Measurements from ENCODE around the gene CCR6.
"Not testable (repeated sequence)": the region's sequence is repeated elsewhere in the genome, so short reads cannot be mapped to it uniquely, and the experiment has no call there.

The CCR6 gene

DNA sequence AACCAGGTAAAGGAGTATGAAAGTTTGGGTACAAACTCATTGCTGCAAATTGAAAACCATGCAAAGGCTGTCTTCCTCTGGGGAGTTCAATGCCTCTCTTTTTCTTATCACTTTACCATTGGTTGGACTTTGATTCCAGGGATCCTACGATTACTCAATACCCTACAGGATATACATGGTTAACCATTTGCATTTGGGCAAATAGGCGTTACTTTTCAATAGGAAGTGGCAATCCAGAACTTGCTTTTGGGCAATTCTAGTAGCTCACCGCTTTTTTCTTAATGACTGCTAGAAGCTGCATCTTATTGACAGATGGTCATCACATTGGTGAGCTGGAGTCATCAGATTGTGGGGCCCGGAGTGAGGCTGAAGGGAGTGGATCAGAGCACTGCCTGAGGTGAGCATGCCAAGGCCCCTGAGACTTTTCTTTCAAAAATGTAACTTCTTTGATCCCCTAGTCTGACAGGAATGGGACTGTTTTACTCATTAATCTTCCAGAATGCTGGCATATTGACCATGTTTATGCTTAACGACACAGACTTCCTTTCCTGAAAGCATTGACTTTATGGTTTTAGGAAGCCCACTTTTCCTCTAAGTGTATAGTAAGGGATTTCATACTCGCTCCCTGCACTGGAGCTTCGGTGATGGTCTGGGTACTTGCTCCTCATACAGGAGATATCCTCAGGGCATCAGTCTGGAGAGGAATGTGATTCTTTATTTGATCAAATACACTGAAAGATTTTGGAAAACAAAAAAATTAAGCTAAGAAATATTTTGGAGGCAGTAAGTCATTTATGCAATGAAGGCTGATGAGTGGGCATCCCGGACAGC is at the start of gene CCR6:
TSS of gene CCR6 (plus strand) at position 270 of the 831 bp plus-strand sequence. CDS start 13,039 bp downstream, outside the sequence.
- no peak for DNase-seq

DNA sequence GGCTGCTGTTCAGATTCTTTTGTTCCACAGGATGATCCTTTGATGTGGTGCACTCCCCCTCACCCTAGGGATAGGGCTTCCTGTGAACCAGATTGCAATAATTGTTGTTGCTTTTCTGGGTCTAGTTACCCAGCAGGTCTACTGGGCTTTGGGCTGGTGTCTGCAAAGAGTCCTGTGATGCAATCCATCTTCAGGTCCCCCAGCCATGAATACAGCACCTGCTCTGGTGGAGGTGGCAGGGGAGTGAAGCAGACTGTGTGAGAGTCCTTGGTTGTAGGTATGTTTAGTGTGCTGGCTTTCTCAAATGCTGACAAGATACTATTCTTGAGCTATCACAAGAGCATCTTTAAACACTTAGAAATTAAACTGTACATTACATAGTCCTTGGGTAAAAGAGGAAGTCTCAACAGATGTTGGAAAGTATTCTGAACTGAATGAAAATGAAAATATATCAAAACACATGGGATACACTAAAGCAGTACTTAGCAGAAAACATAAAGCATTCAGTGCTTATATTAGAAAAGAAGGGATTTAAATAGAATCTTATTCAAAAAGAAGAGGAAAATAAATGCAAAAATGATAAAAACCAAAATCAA is 49.1 kb upstream of the CCR6 start:
- DNase-seq, result no peak

DNA sequence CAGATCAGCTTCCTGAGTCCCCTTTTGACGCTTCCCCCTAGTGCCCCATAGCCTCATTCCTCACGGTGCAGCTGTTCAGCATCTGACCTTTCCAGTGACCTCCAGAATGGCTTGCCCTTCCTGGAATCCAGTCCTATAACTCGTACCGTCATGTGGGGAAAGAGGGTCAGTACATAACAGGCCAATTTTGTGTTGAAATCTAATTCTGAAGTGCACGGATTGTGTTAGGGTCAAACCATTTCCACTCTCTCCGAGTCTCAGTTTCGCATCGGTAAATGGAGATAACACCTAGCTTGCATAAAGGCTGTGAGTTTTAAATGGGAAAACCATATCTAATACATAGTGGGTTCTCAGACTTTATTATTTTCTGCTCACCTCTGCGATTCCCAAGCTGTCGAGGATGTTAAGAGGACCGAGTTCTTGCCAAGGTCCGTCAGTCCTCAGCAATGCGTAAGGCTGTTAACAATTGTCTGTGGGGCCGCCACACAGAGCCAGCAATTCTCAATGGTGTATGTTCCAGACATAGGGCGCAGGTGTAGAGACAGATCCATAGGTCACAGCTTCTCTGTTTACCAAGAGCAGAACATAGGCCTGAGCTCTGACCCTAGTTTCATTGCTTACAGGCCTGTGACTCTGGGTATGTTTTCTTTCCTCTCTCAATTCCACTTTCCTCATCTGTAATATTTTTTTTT is 45.5 kb upstream of the CCR6 start:
- no peak for DNase-seq

DNA sequence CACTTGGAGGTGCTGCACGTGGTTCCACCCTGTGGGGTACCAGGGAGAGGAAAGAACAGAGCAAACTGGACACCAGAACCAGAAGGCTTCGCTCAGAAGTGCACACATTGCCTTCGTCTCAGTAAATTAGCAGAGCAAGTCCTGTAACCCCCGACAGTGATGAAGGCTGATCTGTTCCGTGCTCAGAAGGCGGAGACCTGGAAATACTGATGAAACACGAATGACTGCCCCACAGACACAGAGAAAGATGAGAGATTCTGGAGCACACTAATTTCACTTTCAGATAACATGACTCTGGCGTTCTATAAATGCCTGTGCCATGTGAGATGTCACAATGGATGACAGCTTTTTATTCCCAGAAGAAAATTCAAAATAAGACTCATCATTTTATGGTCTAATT is 44.2 kb upstream of the CCR6 start:
- DNase-seq, result no peak

DNA sequence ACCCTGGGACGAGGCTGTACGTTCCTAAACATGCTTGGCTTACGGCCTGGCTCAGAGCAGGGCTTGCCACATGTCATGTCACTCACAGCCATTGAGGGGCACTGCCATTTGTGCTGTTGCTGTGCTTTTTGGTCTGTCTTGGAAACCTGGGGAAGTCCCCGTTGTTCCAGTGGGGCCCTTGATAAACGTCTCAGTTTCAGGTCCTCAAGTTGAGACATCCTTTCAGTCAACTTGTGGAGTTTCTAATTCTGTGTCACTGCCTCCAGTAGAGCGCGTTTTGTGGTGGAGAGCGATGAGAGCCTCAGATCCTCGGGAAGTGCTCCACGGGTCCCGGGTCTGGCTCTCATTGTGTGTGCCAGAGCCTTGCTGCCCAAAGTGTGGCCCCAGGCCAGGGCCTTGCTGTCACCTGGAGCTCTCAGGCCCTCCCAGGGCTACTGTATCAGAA is 43.0 kb upstream of the CCR6 start:
- DNase-seq, result peak; percentile 72

DNA sequence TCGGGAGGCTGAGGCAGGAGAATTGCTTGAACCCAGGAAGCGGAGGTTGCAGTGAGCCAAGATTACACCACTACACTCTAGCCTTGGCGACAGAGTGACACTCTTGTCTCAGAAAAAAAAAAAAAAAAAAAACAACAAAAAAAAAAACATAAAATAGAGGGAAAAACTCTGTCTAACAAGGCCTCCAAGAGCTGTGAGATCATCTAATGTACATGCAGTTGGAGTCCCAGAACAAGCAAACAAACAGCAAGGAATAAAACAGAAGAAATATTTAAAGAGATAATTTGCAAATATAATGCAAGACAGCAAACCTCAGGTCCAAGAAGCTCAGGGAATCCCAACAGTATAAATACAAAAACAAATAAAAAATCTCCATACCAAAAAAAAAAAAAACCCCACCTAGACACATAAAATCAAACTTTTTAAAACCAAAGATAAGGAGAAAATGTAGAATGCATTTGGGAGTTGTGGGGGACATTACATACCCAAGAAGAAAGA is 35.0 kb upstream of the CCR6 start:
- no peak for DNase-seq

DNA sequence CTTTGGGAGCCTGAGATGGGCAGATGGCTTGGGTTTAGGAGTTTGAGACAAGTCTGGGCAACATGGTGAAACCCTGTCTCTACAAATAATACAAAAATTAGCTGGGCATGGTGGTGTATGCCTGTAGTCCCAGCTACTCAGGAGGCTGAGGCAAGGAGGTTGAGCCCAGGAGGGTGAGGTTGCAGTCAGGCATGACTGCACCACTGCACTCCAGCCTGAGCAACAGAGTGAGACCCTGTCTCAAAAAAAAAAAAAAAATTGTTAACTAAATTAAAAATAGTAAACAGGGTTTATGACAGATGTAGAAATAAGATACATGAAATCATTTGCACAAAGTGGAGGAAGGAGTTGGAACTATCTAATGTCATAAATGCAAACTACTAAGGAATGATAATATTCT is 34.2 kb upstream of the CCR6 start:
- not testable (repeated sequence) for DNase-seq

DNA sequence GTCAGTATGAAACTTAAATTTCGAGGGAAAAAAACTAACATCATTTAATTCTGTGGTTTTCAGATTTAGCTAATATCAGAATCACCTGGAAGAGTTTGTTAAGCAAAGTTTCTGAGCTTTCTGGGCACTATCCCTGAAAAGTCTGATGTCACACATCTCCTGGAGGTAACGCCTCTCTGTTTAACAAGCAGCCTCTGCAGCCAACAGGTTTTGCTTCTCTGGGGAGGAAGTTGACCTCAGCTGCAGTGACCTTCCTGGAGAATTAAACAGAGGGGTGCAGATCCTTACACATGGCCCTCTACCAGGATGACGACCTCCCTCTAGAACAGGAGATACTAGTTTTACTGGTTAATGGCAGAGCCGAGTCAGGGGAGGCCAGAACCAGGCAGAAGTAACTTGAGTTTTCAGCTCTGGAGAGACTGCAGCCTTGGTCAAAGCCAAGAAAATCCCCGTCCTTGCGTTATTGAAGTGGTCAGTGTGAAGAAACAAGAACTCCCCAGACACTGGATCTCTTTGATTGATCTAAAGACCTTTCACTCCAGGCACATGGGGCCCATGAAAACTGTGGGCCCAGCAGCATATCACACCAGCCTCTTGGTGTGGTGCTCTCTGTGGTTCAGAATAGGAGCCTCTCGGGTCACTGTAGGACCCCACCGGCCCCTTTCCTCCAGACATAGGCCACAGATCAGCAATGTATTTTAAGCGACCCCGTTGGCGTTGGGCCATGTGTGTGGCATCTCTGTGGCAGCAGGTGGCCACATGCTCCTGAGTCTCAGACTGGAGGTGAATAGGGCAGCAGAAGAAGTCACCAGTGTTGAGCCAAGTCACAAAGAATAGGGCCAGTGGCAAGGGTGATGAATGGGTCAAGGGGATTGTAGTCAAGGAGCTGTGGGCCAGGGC is 33.4 kb upstream of the CCR6 start:
- DNase-seq, result no peak

DNA sequence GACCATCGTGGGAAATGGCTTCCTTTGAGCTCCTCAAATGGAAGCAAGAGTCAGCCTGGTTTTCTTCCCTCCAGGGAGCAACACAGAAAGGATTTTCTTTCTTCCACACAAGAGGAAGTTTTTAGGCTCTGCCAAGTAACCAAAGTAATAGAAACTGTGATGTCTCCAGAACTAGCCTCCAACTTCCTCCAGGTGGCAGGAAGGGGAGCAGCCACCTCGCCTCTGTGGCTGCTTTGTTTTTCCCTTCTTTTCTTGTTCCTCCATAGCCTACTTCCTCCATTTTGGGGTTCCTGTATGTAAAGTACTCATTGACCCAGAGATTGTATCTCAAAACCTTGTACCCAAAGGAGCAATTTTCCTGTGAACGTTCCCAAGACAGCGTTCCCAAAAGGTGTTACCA is 32.7 kb upstream of the CCR6 start:
- no peak for DNase-seq

DNA sequence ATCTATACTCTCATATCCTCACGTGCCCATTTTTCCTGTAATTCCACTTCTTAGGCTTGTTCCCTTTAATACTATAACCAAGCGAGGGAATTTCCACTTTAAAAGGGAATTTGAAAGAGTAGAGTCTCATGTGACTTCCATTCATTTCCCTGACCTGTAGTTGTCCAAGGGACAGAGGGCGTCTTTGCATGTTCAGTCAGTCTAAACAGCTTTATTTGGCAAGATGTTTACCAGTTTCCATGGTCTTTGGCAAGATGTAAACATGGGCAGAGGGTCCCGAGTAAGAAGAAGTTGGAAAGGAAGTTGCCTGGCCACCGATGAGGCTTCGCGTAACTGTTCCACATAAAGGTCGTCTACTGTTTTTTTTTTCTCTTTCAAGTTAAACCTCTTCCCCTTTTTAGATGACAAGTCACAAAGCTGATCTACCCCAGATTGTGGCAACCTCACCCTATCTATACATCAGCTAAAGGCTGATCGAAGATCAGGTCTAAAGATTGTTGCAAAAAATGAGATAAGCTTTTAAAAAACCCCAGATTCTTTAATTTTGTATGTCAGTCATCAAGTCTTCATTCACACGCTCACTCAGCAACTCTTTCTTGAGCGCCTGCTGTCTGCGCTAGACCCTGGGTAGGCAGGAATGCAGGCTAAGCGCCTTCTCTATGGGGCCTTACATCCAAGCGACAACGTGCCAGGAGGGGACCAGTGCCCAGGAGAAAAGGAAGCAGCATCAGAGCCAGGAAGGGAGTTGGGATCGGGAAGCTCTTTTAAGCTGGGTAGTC is 31.7 kb upstream of the CCR6 start:
- no peak for DNase-seq

DNA sequence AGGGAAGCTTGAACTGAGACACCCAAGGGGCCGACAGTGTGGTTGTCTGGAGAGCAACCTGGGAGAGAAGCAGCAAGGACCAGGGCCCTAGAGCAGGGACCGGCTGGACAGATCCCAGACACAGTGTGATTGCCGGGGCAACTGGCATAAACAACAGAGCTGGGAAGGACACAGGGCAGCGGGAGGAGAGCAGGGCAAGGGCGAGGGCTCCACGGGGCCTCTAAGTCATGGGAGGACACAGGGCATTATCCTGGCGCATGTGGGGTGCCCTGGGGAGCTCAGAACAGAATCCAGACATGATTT is 31.1 kb upstream of the CCR6 start:
- no peak for DNase-seq

DNA sequence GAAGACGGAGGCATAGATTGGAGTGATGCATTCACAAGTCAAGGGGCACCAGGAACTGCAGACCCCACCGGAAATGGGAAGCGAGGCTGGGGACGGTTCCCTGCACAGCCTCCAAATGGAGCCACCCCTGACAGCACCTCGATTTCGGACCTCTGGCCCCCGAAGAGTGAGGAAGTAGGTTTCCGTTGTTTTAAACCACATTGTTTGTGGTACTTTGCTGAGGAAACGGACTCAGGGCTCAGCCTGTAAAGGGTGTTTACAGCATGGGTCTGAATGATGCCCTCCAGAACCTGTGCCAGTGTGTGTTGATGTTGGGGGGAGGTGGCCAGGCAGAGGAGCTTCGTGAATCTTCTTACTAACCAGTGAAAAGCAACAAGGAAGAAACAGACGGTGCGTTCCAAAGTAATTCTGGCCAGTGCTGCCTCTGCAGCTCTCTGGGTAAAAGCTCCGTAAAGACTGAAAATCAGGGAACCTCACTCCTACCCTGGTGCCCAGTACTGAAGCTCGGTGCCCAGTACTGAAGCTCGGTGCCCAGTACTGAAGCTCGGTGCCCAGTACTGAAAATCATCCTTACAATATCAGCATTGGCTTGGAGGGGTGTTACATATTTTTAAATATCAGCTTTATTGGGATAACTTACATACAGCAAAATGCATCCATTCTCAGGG is 30.1 kb upstream of the CCR6 start:
- DNase-seq, result no peak

DNA sequence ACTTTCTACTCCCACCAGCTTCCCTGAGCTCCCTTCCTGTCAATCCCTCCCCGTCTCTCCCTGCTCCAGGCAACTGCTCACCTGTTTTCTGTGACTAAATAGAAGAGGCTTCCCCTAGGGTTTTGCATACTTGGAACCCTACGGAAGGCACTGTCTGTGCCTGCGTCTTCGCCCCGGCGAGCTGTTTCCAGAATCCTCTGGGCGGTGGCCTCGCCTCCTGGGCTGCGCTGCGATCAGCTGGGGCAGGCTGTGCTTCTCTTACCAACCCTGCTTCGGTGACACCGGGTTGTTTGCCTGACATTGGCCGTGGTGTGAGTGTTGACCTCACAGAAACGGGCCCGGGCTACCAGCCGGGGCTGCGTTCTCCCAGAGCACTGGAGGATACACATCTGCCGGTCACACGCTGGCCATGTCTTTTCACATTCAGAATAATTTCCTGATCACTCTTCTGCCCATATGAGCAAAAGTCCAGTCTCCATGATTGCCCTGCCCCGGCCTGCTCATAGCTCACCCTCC is 29.4 kb upstream of the CCR6 start:
- DNase-seq, result no peak

DNA sequence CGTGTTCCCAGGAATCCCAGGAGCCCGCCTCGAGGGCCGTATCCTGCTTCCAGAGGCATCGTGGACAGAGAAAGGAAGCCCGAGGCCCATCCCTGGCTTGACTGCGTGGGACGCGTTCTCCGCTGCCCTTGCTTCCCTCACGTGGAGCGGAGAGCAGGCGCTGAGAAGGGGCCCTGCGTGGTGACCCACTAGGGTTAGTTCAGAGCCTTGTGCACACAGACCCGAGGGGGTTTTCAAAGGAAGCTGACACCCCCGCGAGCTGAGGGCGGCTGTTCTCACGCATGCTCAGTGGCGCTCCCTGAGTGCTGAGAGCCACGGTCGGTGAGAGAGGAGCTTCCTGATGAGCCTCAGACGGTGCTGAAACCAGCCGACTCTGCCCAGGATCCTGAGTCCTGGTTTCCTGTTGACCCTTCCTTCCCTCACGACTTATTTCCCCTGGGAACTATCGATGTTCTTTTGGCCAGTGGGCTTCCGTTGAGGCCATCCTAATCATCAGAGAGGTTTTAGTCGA is 28.9 kb upstream of the CCR6 start:
- DNase-seq, result peak; percentile 78

DNA sequence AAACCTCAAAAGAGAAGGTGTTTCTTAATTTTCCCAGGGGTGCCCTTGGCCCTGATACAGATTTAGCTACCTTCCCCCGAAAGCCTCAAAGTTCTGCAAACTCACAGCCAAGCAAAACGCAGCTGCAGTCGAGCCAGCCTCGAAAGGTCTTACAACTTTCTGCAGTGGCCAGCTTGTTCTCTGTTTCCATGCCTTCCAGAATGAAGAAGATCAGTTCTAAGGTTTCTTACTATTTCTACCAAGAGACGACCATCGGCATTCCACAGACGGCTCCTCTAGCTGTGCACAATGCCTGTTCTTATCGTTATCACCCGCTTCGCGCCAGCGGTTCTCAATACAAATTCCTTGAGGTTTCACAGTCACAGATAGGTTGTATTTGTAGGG is 28.5 kb upstream of the CCR6 start:
- no peak for DNase-seq

DNA sequence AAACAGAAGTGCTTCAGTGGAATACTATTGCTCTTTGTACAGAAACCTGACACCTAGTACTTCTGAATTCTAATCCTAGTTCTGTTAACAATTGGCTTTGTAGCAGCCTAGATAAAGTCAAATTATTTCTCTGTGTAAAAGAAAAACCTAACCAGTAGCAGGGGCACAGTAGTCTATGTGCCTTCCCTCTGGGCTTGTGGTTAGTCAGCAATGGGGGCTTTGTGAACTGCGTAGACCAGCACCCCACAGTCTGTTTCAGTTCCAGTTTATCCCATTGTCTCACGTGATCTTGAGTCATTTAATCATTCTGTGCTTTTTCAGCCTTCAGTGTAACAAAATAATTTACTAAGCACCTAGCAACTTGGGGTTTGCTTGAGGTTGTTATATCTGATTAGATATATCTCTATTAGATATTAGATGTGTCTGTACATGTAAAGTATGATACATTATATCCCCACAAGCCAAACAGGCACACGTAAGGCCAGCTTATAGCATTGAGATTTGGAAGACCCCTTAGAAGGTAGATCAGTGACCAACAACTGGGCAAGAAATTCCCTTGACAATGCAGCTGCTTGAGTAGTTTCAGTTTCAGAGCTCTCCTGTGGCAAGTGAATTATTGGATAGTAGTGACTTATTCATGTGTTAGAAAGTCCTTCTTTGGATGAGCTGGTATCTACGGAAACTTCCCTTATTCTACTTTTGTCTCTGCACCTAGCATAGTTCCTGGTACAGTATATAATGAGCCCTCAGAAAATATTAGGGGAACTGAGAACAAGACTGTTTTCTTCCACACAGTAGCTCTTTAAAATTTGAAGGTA is 27.9 kb upstream of the CCR6 start:
- DNase-seq, result no peak

DNA sequence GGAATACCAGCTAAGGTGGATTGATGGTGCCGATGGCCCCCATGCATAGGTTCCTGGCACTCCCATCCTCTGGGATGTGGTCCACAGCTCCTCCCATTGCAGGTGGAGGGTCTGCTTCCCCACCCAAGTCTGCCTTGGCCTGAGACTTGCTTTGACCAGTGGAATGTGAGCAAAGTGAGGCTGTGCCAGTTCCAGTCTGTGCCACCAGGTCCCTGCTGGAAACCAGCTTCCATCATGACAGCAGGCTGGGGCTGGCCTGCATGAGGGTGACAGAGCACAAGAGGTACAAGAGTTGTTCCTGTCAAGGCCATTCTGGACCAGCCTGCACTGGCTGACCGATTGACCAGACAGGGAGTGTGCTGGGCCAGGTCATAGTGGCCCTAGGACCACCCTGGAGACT is 27.0 kb upstream of the CCR6 start:
- no peak for DNase-seq

DNA sequence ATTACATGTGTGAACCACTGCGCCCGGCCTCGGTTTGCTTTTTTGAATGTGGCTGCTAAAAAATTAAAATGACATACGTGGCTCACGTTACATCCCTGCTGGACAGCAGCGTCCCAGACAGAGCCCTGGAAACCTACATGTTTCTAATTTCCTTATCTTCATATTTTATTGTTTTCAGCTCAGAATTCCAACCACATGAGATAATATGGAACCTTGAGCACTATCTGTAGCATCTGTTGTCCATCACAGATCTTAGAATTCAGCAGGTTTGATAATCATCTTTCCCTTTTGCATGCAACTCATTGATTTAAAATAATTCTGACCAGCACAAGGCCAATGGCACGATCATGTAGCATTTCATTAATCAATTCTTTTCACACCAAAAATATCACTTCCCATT is 25.9 kb upstream of the CCR6 start:
- no peak for DNase-seq

DNA sequence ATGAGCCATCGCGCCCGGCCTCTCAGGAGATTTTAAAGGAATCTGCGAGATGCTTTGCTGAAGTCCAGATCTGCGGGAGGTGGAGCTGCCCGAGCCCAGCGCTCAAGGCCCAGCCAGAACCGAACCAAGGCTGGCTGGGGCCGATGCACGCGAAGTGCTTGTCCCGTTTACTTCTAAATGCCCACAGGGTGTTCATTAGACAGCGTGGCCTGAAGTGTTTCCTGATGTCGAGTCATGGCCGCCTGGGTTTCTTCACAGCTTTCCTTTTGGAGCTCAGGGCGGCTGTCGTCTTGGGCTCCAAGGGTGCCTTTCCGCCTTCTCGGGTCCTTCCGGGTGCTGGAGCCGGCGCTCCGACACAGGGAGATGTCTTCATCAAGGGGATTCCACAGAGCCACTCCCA is 25.1 kb upstream of the CCR6 start:
- DNase-seq, result no peak

DNA sequence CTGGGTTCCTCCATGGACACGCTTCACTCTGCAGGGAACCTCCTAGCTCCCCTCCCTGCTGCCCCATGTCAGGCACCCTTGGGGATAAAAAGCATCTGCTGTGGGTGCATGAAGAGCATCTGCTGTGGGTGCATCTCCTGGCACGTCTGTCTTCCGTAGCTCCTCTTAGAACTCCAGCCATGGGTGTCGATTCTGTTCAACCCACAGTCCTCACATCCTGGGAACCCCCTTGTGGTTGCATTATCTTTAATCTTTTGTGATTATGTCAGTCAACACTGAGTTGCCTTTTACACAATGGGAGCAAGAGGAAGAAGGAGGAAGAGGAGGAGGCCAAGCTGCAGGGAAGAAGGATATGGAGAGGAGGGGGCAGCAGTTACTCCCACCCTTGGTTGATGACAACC is 24.1 kb upstream of the CCR6 start:
- no peak for DNase-seq
